HG03135 (cell line): ENCODE data around the gene CD93.

Source experiments
- ATAC-seq: cut with Tn5 transposase; IDR thresholded peaks from one replicate; pipeline ENCODE4 v1.9.1; 2021; ENCODE audit warnings: mild to moderate bottlenecking, moderate library complexity; ENCODE audit not compliant: unreplicated experiment

The CD93 gene

DNA sequence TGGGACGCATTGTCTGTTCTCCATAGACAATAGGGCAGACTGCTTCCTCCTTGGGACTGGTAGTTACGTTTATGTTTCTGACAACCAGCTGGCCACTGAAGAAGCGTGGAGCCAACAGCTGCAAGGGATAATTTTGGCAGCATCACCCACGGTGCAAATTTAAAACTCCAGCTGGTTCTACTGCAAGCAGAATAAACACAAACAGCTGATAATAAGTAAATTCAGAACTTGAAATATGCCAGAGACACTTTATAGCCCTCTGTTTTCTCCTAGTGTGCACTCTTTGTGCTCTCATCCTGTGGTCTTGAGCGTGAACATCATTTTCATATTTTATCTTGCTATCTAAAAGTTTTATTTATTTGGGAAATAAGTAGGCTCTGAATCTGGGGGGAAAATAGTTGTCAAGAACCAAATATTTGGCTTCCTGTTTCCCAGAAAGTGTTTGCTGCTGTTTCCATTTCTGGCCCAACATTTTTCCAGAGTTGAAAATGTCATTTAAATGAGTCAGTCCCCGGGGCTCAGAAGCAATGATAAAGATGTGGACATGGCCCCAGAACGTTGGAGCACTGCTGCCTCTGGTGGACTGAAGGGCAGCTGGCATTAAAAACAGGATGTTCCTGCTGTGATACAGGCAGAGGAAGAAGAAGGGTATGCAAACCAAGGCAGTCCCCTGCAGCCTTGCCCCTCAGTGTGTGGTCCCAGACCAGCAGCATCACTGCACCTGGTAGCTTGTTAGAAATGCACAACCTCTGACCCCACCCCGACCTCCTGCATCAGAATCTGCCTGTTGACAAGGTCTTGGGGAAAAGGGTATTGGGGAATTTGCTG lies 24.2 kb downstream of the CD93 start:
- ATAC-seq = no peak

DNA sequence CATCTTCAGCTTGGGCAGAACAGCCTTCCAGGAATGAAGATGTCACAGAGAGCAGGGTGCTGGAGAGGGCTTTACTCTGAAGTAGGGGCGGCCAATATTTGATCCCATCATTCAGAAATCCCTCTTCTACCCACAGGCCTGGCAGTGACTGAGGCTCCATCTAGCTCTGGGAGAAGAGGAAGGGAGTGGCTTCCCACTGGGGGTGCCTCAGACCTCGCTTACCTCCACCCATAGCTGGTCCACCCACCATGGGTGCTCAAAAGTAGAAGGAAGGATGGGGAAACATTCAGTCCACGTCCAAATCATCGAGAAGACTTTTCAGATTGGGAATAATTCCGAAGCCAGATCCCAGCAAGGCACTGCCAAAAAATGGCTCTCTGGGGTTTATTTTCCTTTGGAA lies 24.9 kb downstream of the CD93 start:
- ATAC-seq = no peak

DNA sequence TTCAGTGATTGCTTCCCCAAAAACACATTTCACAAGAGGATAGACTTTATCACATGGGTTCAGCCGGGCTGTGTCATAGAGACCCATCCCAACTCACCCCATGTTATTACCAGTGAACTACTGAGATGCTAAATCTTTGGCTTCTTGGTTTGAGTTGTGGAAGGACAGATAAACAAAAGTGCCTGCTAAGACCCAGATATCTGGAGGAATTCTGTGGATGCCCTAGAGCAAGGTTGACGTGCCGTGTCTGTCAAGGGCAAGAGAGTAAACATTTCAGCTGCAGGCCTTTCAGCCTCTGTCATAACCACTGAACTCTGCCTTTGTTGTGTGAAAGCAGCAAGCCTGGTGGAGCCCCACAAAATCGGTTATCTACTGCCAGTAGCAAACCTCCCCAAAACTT lies 25.5 kb downstream of the CD93 start:
- ATAC-seq = no peak

DNA sequence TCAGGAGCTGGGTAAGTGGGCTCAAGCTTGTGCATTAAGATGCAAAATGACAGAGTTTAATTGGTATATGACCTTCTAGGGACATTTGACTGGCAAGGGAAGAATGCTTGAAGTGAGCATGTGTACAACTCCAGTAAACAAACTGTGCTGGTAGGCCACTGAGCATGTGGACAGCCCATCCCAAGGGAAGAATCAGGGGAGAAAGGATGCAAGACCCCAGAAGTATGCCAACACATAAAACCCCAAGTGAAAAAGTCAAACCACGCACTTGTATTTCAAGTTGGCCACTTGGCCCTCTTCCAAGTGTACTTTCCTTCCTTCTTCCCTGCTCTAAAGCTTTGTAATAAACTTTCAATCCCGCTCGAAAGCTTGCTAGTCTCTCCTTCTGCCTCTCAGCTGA lies 26.3 kb downstream of the CD93 start:
- no peak for ATAC-seq

DNA sequence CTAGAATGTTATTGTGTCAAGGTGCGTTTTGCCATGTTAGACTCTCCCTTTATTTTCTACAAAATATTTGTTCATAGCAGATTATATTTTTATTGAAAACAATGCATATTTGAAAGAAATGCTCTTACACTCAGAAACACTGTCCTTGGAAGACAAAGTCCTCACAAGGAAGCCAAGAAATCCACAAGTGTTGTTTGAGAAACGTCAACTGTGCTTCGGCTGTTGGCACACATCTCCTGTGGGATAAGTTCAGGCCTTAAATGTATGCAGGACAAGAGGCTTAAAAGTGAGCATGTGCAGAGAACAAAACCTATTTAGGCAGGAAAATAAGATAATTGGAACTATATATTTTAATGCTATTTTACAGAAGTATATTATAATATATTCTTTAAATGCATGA lies 27.1 kb downstream of the CD93 start:
- ATAC-seq = no peak

DNA sequence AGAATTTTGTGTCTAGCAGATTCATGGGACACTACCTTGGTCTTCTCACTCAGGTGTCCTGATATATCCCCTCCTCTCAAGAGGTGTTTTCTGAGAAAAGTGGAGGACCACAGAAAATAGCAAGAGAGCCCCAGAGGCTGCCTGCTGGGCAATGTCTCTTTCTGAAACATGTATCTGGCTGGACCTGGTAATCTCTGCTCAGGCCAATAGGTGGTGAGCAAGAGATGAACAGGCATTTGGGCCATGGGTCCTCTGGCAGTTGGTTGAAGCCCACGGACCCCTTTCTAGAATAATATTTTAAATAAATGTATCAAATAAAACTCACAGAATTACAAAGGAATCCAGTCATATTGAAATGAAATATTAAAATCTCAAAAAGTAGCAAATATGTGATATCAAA lies 27.9 kb downstream of the CD93 start:
- no peak for ATAC-seq

DNA sequence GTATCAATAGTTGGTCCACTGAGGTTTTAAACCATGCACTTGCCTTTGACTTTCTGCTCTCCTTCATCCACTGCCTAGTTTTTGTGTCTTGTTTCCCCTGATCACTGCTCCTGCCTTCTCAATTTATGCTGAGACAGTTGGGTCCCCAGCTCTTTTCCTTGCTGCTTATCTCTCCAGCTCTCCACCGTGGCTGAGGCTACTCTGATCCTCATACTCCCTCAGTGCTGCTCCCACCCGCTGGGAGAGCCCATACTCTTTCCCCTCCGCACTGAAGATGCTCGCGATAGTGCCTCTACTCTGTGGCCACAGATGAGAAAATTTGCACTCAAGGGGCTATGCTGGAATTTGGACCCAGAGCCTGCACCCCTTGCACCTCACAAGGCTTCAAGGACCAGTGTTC lies 33.2 kb downstream of the CD93 start:
- no peak for ATAC-seq

DNA sequence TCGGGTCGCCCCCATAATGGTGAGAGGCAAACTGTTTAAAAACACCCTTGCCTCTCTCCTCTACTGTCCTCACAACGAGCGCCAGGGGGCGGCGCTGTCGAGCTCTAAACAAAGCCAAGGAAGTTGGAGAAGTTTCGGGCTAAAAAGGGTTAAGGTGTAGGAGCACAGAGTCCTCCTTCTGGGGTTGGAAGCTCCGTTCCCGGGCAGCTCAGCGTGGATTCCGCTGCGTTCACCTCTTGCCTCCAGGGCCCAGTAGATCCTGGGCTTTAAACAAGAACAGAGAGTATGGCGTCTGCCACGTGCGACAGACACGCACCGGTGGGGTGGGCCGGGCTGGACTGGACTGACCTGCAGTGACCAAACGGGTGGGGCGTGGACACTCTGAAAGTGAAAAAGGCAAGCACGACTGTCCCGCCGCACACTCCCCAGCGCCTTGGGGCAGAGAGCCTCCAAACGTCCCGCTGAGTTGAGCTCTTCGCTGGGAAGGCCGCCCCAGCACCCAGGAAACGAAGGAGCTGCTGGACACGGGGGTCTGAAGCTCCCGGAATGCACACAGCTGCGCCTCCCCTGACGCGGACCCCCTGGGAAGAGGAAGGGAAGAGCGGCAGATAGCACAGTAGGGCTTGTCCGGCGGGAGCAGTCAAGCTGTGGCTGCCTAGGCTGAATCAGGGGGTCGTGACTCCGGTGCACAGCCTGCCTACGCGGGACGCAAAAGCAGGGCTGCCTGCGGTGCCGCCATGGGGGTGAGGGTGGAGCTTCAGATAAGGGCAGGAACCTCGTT lies 35.1 kb downstream of the CD93 start:
- ATAC-seq = no peak

DNA sequence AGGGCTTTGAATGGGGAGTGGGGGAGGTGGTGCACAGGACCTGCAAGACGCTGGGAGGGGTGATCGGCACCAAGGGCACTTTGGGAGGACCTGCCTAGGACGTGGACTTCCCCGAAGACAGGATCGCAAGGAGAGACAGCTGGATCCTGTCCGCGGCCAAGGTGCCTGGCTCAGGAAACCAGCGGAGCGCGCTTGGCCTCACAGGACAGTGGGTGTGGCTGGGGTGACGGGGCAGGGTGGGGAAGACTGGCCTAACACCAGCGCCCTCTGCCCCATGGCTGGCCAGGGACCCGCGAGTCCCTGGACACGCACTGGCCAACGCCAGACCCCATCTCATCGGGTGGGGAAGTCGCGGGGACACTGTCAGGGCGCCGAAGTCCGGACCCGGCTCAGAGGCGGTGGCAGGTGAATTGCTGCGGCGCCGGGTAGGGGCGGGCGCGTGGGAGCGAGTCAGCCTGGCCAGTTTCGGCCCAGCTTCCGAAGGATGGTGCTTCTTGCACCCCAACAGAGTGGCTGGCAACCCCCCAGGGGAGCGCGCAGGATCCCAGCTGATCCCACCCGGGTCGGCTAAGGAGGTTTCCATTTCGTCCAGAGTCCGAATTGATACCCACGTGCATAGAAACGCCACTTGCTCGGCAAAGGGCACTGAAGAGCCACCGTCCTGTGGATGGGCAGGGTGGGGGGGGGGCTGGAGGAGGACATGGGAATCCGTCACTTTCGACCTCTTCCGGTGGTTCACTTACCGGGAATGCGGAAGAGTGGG lies 35.9 kb downstream of the CD93 start:
- no peak for ATAC-seq

DNA sequence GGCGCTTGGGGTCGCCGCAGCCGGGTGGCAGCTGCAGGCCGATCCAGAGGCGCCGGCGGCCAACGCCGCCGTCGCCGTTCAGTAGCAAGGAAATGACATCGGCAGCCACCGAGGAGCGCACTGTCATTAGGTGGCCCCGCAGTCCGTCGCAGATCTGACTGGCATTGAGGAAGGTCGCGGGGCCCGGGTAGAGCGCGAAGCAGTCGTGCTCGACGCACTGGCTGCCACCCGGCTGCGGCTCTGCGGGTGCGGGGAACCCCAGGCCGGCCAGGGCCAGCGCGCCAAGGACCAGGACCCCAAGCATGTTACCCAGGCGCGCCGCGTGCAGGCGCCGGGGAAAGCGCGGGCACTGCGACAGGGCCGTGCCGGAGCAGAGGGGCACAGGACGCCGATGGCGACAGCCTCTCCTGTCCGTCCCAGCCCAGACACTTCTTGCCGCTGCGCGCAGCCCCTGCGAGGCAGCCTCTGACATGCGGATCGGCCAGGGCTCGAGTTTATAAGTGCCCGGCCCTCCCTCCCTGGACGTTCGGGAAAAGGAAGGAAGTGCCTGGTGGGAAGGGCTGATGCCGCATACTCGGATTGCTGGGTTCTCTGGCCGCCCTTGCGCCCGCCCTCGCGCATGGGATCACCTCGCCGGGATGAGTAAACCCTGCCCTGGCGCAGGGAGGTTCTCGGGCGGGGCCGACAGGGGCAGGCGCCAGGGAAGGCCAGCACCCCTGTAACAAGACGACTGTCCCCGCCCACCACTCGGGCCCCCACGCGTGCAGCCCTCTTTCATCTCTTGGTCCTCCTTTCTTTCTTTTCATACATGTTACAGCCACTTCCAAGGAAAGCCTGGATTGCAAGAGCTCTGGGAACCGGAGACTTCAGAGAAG lies 36.7 kb downstream of the CD93 start, which contains the start of gene THBD:
Gene THBD, minus strand, starts transcription at position 472 of the 875 bp plus-strand sequence. Its CDS starts 168 bp downstream, at position 304.
- no peak for ATAC-seq

DNA sequence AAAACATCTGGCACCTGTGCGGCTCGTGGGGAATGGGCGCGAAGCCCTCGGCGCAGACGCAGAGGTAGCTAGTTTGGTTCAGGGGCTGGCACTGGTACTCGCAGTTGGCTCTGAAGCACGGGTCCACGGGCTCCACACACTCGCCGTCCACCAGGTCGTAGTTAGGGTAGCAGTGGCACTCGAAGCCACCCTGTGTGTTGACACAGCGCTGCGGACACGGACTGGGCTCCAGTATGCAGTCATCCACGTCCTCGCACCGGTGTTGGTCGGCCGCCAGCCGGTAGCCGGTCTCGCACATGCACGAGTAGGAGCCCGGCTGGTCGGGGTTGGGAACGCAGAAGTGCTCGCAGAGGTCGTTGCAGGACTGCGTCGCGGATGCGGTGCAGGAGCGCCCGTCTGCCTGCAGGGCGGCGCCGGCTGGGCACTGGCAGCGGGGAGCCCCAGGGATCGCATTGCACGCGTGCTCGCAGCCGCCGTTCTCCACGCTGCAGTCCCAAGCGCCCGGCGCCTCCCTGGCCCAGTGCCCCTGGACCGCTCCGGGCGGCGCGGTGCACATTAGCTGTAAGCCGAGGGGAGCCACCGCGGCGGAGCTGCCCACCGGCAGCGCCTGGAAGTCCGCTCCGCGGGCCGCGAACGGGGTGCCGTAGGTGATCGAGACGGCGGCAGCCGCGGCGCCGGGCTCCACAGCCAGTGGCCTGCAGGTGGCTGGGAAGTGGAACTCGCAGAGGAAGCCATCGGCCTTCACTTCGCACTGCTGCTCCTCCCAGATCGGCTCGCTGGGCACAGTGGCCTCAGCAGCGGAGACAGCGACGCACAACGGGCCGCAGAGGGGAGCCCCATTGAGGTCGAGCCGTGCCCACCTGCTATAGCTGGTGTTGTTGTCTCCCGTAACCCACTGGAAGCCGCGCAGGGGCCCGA lies 37.6 kb downstream of the CD93 start:
- ATAC-seq = no peak

DNA sequence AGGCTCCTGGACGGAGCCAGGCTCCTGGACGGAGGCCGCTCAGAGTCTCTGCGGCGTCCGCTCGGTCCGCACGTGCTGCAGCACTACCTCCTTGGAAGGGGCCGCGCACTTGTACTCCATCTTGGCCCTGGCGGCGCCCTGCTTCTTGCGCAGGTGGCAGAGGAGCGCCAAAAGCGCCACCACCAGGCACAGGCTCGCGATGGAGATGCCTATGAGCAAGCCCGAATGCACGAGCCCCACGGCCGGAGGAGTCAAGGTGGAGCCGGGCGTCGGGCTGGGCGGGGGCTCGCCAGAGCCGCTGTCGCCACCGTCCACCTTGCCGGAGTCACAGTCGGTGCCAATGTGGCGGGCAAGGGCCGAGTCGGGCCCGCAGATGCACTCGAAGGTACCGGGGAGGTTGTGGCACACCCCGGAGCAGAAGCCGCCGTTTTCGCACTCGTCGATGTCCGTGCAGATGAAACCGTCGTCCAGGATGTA lies 38.3 kb downstream of the CD93 start:
- ATAC-seq = no peak

DNA sequence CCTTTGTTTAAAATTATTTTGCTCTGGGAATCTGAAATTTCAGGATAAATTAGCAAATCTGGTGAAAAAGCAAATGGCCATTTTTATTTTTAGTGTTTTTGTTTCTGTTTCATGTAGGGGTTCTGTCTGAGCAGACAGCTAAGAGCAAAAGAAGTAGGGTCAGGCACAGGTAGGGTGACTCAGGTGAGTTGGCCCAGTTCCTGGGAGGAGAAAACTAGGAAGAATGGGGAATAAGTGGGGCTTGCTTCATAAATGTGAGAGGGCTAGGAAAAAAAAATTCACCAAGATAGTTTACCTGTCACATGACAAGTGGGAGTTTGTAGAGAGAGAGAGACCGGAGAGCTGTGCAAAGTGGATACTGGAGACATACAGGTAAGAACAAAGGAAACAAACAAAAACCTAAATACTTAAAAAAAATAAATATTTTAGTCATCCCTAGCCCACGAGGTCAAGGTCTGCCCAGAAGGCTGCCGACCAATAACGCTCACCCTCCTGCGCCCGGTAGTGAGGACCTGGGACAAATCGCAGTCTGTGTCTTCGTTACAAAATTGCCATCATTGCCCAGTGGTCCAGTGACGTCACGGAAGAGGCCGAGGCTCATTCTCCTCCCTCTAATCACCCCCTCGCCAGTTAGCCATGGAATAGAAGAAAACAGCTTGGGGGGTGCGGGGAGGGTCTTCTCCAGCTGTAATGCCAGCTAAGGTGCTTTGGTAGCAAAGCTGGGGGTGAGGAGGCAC lies 39.0 kb downstream of the CD93 start:
- ATAC-seq = no peak

DNA sequence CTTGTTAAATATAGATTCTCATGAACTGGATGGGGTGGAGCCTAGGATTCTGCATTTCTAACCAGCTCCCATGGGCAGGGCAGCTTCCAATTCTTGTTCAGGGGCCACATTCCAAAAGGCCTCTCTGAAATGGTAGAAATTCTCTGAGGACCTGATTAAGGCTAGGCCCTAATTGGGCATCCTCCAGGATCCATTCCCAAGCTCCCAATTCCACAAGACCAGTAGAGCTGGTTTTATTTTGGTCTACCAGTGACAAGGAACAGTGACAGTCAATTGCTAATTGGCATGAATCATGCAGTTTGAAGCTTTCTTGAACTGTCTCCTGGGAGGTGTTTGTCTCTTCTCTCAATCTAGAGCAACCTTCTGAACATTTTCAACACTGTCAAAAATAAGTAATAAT lies 39.7 kb downstream of the CD93 start:
- ATAC-seq = no peak

DNA sequence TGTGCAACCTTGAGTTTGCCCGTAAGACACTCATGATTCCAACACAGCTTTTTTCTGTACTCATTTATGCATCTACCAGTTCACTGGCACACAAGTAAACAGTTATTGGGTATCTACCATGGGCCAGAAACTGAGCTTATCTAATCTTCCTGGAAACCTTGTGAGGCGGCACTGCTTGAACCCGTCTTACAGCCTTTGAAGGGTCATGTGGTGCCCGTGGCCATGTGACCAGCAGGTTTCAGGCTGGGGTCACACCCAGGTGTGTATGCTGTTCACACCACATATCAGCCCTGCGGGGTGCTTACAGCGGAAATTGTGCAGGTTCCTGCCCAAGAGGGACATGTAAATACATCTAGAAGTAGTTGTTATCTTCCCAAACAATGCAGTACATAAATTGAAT lies 42.7 kb downstream of the CD93 start:
- no peak for ATAC-seq

DNA sequence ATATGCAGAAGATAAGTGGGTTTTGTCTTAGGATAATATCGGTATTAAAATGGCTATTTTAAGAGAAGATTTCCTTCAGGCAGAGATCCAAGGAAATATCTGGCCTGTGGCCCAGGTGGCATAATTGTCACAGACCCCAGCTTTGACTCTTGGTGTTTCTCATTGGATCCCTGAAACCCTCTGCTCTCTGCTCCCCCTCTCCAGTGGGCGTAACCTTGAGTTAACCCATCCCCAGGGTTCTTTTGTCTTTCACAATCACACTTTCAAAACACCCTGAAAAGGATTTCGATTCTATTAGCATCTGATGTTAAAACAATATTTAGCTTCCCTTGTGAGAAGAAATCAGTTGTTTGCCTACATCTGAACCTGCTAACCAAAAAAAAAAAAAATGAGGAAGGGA lies 43.9 kb downstream of the CD93 start:
- no peak for ATAC-seq

DNA sequence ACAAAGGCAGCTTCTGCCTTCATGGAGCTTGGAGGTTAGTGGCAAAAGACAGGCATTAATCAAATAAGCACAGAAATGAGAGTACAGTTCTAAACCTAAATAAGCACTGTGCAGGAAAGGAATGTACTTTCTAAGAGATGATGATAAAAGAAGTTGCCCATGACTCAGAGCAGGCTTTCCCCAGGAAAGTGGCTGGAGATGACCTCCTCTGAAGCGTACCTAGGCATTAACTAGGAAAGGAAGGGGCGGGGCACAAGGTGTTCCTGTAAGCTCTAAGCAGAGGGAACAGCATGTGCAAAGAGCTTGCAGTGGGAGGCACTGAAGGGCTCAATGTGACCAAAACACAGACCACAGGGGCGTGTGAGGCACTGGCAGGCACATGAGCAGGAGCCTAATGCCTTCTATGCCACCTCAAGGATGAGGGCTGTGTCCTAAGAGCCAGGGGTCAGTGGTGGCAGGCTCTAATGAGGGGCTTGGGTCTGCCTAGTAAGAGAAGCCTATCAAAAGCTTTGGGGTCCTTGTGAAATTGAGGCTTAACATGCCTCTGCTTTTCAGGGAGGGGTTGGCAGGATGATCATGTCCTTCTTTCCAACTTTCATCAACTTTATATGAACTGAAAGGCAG lies 46.1 kb downstream of the CD93 start:
- ATAC-seq = no peak
